ENCODE data around the gene WDR38. TPM values are rescaled to one million over a fixed set of nuclear protein-coding genes. Genes with fewer than 3 reads are reported as not detected.

The WDR38 gene
- total RNA-seq, 1 donor from 2014 or later, result 6.6 TPM

DNA sequence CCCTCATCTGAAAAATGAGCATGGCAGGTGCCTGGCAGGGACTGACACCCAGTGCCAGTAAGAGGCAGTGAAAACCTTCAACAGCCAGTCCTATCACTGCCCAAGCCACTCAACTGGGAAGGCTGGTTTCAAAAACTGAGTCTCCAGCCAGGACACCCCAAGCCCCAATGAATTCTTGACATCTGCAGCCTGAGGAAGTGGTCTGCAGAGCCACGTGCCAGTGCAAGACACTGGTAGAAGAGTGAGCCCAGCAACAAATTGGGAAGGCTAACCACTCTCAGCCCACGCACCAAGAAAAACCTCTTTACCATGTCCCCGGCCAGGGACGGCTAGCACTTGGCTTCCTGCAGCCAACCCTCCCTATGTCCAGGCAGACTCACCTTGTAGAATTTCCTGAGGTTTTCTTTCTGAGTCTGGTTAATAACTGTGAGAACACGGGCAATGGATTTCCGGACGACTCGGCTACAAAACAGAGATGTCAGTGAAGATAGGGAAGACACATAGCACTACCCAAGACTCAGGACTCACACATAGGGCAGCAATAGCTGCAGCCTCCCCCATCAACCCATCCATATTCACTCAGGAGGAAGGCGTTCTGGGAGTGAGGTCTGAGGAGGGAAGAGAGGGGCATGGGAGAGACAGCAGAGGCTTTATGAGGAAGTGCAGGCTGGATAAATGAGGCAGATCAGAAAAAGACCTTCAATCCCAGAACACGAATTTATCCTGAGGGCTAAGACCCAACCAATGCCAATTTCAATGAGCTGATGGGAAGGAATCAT lies 6.7 kb downstream of the WDR38 start:
- no peaks in the 10 kb centered on the region for H3K27me3 ChIP-seq (ENCODE audit: low read depth)
- no peaks in the 10 kb centered on the region for H3K9me3 ChIP-seq
- peak overlapping the region; percentile 89 for H3K4me3 ChIP-seq
- peaks cover 46% of the 10 kb centered on the region for H3K36me3 ChIP-seq
- ATAC-seq (no peak), DNase-seq (no peak)
- H3K4me1 ChIP-seq, result peaks cover 40% of the 10 kb centered on the region
- TF ChIP-seq, protein P1, sequence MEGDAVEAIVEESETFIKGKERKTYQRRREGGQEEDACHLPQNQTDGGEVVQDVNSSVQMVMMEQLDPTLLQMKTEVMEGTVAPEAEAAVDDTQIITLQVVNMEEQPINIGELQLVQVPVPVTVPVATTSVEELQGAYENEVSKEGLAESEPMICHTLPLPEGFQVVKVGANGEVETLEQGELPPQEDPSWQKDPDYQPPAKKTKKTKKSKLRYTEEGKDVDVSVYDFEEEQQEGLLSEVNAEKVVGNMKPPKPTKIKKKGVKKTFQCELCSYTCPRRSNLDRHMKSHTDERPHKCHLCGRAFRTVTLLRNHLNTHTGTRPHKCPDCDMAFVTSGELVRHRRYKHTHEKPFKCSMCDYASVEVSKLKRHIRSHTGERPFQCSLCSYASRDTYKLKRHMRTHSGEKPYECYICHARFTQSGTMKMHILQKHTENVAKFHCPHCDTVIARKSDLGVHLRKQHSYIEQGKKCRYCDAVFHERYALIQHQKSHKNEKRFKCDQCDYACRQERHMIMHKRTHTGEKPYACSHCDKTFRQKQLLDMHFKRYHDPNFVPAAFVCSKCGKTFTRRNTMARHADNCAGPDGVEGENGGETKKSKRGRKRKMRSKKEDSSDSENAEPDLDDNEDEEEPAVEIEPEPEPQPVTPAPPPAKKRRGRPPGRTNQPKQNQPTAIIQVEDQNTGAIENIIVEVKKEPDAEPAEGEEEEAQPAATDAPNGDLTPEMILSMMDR (IDR thresholded peaks at IDR 0.05), result no peak
- H3K27ac ChIP-seq, result no peak overlapping the region
- intact Hi-C loops (cut with DNase I), result no loop called here

DNA sequence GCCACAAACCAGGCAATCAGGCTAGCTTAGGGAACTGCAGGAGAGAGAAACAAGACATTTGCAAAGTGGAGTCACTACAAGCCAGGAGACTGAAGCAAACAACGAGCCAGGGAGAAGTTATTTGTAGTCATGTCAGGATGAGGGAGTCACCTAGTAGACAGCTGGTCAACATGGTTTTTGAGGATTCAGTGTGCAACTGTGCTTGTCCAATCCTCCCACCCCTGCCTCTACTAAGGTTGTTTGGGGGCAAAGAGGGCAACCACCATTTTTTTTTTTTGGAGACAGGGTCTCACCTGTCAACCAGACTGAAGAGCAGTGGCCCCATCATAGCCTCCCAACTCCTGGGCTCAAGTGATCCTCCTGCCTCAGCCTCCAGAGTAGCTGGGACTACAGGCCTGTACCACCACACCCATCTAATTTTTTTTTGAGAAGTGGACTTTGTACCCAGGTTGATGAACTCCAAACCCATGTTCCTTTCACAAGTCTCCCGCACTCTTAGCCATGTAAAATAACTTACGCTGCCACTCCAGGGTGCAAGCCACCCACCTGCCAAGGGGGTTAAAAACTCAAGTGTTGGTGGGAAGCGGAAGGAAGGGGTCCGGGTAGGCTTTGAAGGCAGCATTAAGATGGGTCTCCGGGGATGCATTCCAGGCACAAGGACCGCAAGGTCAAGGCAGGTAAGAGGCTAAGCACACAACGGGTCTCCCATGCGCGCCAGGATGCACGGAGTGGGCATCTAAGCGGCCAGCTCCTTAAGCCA lies 7.5 kb downstream of the WDR38 start:
- no peak for ATAC-seq
- TF ChIP-seq, protein P1 (IDR thresholded peaks at IDR 0.05), result no peak
- Histone ChIP-seq H3K4me3 (peak overlapping the region; percentile 89), H3K36me3 (peaks cover 46% of the 10 kb centered on the region), H3K4me1 (peaks cover 40% of the 10 kb centered on the region), H3K27me3 (ENCODE audit: low read depth) (no peaks in the 10 kb centered on the region), H3K27ac (peak overlapping the region; percentile 91), H3K9me3 (no peaks in the 10 kb centered on the region)
- no peak for DNase-seq
- intact Hi-C loops (cut with DNase I), result no loop called here

DNA sequence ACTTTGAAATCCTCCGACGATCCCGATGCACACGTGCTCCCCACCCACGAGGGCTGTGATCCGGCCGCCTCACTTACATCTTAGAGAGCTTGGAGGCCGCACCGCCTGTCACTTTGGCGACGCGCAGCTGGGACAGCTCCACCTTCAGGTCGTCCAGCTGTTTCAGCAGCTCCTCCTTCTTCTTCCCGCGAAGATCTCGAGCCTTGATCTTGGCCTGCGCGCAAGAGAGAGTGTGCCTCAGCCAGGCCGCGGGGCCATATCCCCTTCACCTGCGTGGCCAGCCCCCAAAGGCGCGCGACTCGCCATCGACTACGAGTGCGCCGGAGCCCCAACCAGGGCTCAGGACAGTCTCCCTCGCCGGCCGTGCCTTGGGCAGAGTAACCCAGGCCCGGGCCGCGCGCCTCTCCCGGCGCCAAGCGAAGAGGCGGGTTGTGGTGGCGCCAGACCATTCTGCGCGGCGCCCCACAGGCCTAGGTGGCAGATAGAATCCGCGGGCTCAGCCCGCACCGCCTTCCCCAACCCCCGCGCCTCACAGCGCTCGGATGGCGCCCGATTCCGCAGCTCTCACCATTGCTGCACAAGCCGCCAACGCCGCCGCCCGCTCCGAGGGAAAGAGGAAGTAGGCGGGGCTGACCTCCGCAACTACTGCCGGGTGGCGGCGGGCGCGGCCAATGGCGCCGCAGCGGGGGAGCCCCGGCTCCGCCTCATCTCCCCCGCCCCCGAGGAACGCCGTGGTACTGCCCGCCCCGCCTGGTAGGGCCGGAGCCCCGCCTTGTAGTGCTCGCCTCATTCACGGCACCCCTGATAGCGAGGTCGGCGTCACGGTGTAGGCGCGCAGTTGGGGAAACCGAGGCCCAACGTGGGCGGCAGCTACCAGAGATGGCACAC lies 8.3 kb downstream of the WDR38 start, which contains the start of the genes ARPC5L and RPL35:
Gene ARPC5L, plus strand, starts transcription at position 789 of the 888 bp plus-strand sequence. CDS start 7,161 bp downstream, outside the sequence.
Gene RPL35, minus strand, starts transcription at position 616 of the 888 bp plus-strand sequence. Its CDS starts 45 bp downstream, at position 571.
- Histone ChIP-seq H3K4me3 (peak within 1 kb of the TSS; percentile 89), H3K36me3 (peaks cover 41% of the 10 kb centered on the region), H3K27me3 (ENCODE audit: low read depth) (no peaks in the 10 kb centered on the region), H3K27ac (peak within 1 kb of the TSS; percentile 91), H3K4me1 (peaks cover 40% of the 10 kb centered on the region), H3K9me3 (no peaks in the 10 kb centered on the region)
- TF ChIP-seq, protein P1 (IDR thresholded peaks at IDR 0.05), result peak; percentile 24
- DNase-seq (peak; percentile 96), ATAC-seq (peak; percentile 97 to 98)
- intact Hi-C loops (cut with DNase I), result no loop called here

DNA sequence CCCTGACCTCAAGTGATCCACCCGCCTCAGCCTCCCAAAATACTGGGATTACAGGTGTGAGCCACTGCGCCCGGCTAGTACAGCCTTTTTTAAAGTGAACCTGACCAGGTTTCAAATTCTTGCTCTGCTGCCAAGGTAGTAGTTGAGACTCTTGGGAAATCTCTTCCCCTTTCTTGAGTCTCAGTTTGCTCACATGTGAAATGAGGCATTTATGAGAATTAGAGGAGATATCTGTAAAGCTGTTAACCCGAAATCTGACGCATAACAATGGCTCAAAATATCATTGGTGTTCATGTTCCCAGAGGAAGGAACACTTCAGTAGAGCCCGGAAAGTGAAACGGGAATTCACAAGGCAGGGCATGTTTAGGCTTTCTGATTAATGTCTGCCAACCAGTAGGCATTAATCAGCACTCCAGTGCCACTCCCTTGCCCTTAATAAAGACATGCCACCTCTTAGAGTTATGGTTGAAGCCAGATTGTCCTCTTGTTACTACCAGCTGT lies 10.2 kb downstream of the WDR38 start:
- TF ChIP-seq, protein P1 (IDR thresholded peaks at IDR 0.05), result no peak
- peak; percentile 25 to 61 for ATAC-seq

More for the DNA sequence above, 10.2 kb downstream of the WDR38 start:
- Histone ChIP-seq H3K4me3 (peak overlapping the region; percentile 89), H3K27me3 (ENCODE audit: low read depth) (no peaks in the 10 kb centered on the region), H3K9me3 (no peaks in the 10 kb centered on the region), H3K4me1 (peaks cover 49% of the 10 kb centered on the region), H3K36me3 (peaks cover 23% of the 10 kb centered on the region), H3K27ac (peak overlapping the region; percentile 91)
- no peak for DNase-seq
- intact Hi-C loops (cut with DNase I), result no loop called here

Data from lower lobe of right lung (tissue), 2 donors.